ENCODE measurements around the gene TMEM97.
A peak's percentile ranks its signal among the peaks of the same experiment; 100 is the strongest.

Gene TMEM97

GRCh38 chr17:28367641-28368305 is 48.8 kb downstream of the TMEM97 start:
- DNase-seq: no peak

GRCh38 chr17:28368306-28368831 is 49.4 kb downstream of the TMEM97 start:
- DNase-seq: no peak

GRCh38 chr17:28368915-28369683 is 50.1 kb downstream of the TMEM97 start:
- DNase-seq: no peak

GRCh38 chr17:28369684-28370034 is 50.7 kb downstream of the TMEM97 start:
- no peak for DNase-seq

- DNase-seq: peak; percentile 23 to 33
These were observed 51.2 kb downstream of the TMEM97 start, which contains the start of gene VTN for GRCh38 chr17:28370035-28370743. TSS of gene VTN (minus strand) at chr17:28370307. CDS start at chr17:28370203, 104 bp downstream.

GRCh38 chr17:28370744-28371103 is 51.7 kb downstream of the TMEM97 start:
- no peak for DNase-seq

GRCh38 chr17:28371245-28372202 is 52.5 kb downstream of the TMEM97 start, which contains the start of gene SARM1:
TSS of gene SARM1 (plus strand) at chr17:28371694. CDS start at chr17:28372033, 339 bp downstream.
- DNase-seq: no peak

- no peak for DNase-seq
These were observed 53.4 kb downstream of the TMEM97 start for GRCh38 chr17:28372203-28372944.

- DNase-seq: no peak
These were observed 53.9 kb downstream of the TMEM97 start for GRCh38 chr17:28372945-28373274.

All from AML-193 (cell line).